ENCODE results near the gene GRID2IP. TPM values are rescaled to one million over a fixed set of nuclear protein-coding genes. Genes with fewer than 3 reads are reported as not detected.

The GRID2IP gene
- total RNA-seq, 5 donors from 2014 or later (not counting 1 experiment from before 2014, with no cell fraction given) = 0.30 to 1.5 (median 0.90) TPM

GRCh38 chr7:6507906-6508305 lies 43.4 kb downstream of the GRID2IP start:
- DNase-seq = no peak
- WGBS (ENCODE audit: insufficient coverage) = no CpG with 5 or more reads among the region's 16 CpGs
- H3K9me3 Mint-ChIP-seq = no peaks in the 10 kb centered on the region
- H3K4me1 ChIP-seq (ENCODE audit: control insufficient read depth in 1 of 2, extremely low read depth in 1 of 2, insufficient read depth in 2 of 2, low read length in 2 of 2) = peaks cover 2 to 13% of the 10 kb centered on the region in 2 experiments
- ChIA-PET POLR2A (no interaction called here), CTCF (no interaction called here)
- H3K27me3 ChIP-seq (replicated peaks in 1 of 2; ENCODE audit: control insufficient read depth in 2 of 2, extremely low read depth in 1 of 2, insufficient read depth in 2 of 2, low read length in 1 of 2) = peaks cover 0 to 8% of the 10 kb centered on the region in 2 experiments
- H3K27me3 Mint-ChIP-seq = no peaks in the 10 kb centered on the region
- peaks cover 0 to 6% (median 3%) of the 10 kb centered on the region in 3 donors for H3K4me1 Mint-ChIP-seq
- H3K9me3 ChIP-seq = no peaks in the 10 kb centered on the region
- H3K4me3 Mint-ChIP-seq = no peak overlapping the region
- no peak for ATAC-seq (replicated peaks in 1 of 4)
- H3K4me3 ChIP-seq (ENCODE audit: control insufficient read depth in 1 of 2, extremely low read depth in 1 of 2, low read length in 1 of 2) = no peak overlapping the region
- no peak overlapping the region for H3K27ac ChIP-seq (ENCODE audit: low read length)
- H3K36me3 Mint-ChIP-seq = no peaks in the 10 kb centered on the region
- H3K27ac Mint-ChIP-seq = no peak overlapping the region
- peaks cover 0 to 3% of the 10 kb centered on the region in 2 donors for H3K36me3 ChIP-seq (ENCODE audit: control insufficient read depth in 2 of 2, extremely low read depth in 1 of 2, insufficient read depth in 1 of 2, low read length in 1 of 2)

GRCh38 chr7:6505685-6506559 lies 45.3 kb downstream of the GRID2IP start:
- no peaks in the 10 kb centered on the region for H3K9me3 ChIP-seq
- peaks cover 0 to 6% (median 3%) of the 10 kb centered on the region in 3 donors for H3K4me1 Mint-ChIP-seq
- ATAC-seq (replicated peaks in 1 of 4) (no peak), DNase-seq (no peak)
- H3K4me3 ChIP-seq (ENCODE audit: control insufficient read depth in 1 of 2, extremely low read depth in 1 of 2, low read length in 1 of 2) = no peak overlapping the region
- no peaks in the 10 kb centered on the region for H3K27me3 Mint-ChIP-seq
- 91% methylated on average over 19 of the region's 20 CpGs for WGBS (ENCODE audit: insufficient coverage)
- H3K27ac Mint-ChIP-seq = no peak overlapping the region
- H3K4me1 ChIP-seq (ENCODE audit: control insufficient read depth in 1 of 2, extremely low read depth in 1 of 2, insufficient read depth in 2 of 2, low read length in 2 of 2) = peaks cover 2 to 16% of the 10 kb centered on the region in 2 experiments
- POLR2A ChIA-PET = interaction anchor here in 1 of 2 donors (0.5 to 0.9 kb wide), 3 partner anchors 11 to 31 kb away, joined by 4 to 7 read pairs (median 6); no protein-coding TSS in a partner anchor
- peaks cover 0 to 3% of the 10 kb centered on the region in 2 donors for H3K36me3 ChIP-seq (ENCODE audit: control insufficient read depth in 2 of 2, extremely low read depth in 1 of 2, insufficient read depth in 1 of 2, low read length in 1 of 2)
- no peaks in the 10 kb centered on the region for H3K36me3 Mint-ChIP-seq
- no peak overlapping the region for H3K27ac ChIP-seq (ENCODE audit: low read length)
- peaks cover 0 to 3% of the 10 kb centered on the region in 2 experiments for H3K27me3 ChIP-seq (replicated peaks in 1 of 2; ENCODE audit: control insufficient read depth in 2 of 2, extremely low read depth in 1 of 2, insufficient read depth in 2 of 2, low read length in 1 of 2)
- peak overlapping the region; percentile 21 to 92 (median 21) for H3K4me3 Mint-ChIP-seq
- no peaks in the 10 kb centered on the region for H3K9me3 Mint-ChIP-seq
- CTCF ChIA-PET = interaction anchor here in 1 of 2 donors (0.9 kb wide), 1 partner anchor 13 kb away, joined by 3 read pairs; no protein-coding TSS in a partner anchor

GRCh38 chr7:6504996-6505395 lies 46.3 kb downstream of the GRID2IP start:
- Mint-ChIP-seq H3K36me3 (no peaks in the 10 kb centered on the region), H3K27ac (no peak overlapping the region), H3K4me3 (peak overlapping the region; percentile 85 to 92 (median 89)), H3K9me3 (no peaks in the 10 kb centered on the region), H3K27me3 (no peaks in the 10 kb centered on the region), H3K4me1 (peaks cover 0 to 6% (median 3%) of the 10 kb centered on the region in 3 donors)
- peaks cover 0 to 3% of the 10 kb centered on the region in 2 experiments for H3K27me3 ChIP-seq (replicated peaks in 1 of 2; ENCODE audit: control insufficient read depth in 2 of 2, extremely low read depth in 1 of 2, insufficient read depth in 2 of 2, low read length in 1 of 2)
- H3K9me3 ChIP-seq = no peaks in the 10 kb centered on the region
- ATAC-seq (replicated peaks in 1 of 4) (no peak), DNase-seq (no peak)
- peak overlapping the region; percentile 70 to 83 for H3K4me3 ChIP-seq (ENCODE audit: control insufficient read depth in 1 of 2, extremely low read depth in 1 of 2, low read length in 1 of 2)
- H3K36me3 ChIP-seq (ENCODE audit: control insufficient read depth in 2 of 2, extremely low read depth in 1 of 2, insufficient read depth in 1 of 2, low read length in 1 of 2) = no peaks in the 10 kb centered on the region
- POLR2A ChIA-PET = interaction anchor here in 1 of 2 donors (0.6 to 0.9 kb wide), 2 partner anchors 11 to 12 kb away, joined by 4 to 7 read pairs; no protein-coding TSS in a partner anchor
- H3K27ac ChIP-seq (ENCODE audit: low read length) = peak overlapping the region; percentile 45
- WGBS (ENCODE audit: insufficient coverage) = 47% methylated on average over 2 of the region's 9 CpGs
- CTCF ChIA-PET = interaction anchor here in 1 of 2 donors (0.7 kb wide), 1 partner anchor 19 kb away, joined by 3 read pairs; no protein-coding TSS in a partner anchor
- peaks cover 2 to 16% of the 10 kb centered on the region in 2 experiments for H3K4me1 ChIP-seq (ENCODE audit: control insufficient read depth in 1 of 2, extremely low read depth in 1 of 2, insufficient read depth in 2 of 2, low read length in 2 of 2)

- POLR2A ChIA-PET = interaction anchor here in 1 of 2 donors (0.5 kb wide), 1 partner anchor 10 kb away, joined by 3 read pairs; no protein-coding TSS in a partner anchor
Measured at GRCh38 chr7:6502886-6503285, 48.4 kb downstream of the GRID2IP start.

GRCh38 chr7:6501586-6502564 lies 49.4 kb downstream of the GRID2IP start:
- POLR2A ChIA-PET = no interaction called here
- no peak overlapping the region for H3K4me3 ChIP-seq (ENCODE audit: control insufficient read depth in 1 of 2, extremely low read depth in 1 of 2, low read length in 1 of 2)
- peaks cover 2 to 16% of the 10 kb centered on the region in 2 experiments for H3K4me1 ChIP-seq (ENCODE audit: control insufficient read depth in 1 of 2, extremely low read depth in 1 of 2, insufficient read depth in 2 of 2, low read length in 2 of 2)
- WGBS (ENCODE audit: insufficient coverage) = 80% methylated on average over 8 of the region's 12 CpGs
- DNase-seq (no peak), ATAC-seq (replicated peaks in 1 of 4) (no peak)
- CTCF ChIA-PET = interaction anchor here in 1 of 2 donors (0.5 kb wide), 1 partner anchor 37 kb away, joined by 3 read pairs; no protein-coding TSS in a partner anchor
- Mint-ChIP-seq H3K36me3 (no peaks in the 10 kb centered on the region), H3K4me1 (peaks cover 0 to 3% (median 2%) of the 10 kb centered on the region in 3 donors), H3K9me3 (no peaks in the 10 kb centered on the region), H3K4me3 (peak overlapping the region in 1 of 3 donors; percentile 25), H3K27ac (no peak overlapping the region), H3K27me3 (no peaks in the 10 kb centered on the region)
- no peaks in the 10 kb centered on the region for H3K36me3 ChIP-seq (ENCODE audit: control insufficient read depth in 2 of 2, extremely low read depth in 1 of 2, insufficient read depth in 1 of 2, low read length in 1 of 2)
- H3K27me3 ChIP-seq (replicated peaks in 1 of 2; ENCODE audit: control insufficient read depth in 2 of 2, extremely low read depth in 1 of 2, insufficient read depth in 2 of 2, low read length in 1 of 2) = peaks cover 0 to 3% of the 10 kb centered on the region in 2 experiments
- H3K27ac ChIP-seq (ENCODE audit: low read length) = no peak overlapping the region
- H3K9me3 ChIP-seq = no peaks in the 10 kb centered on the region

More at GRCh38 chr7:6502886-6503285, 48.4 kb downstream of the GRID2IP start:
- H3K27ac ChIP-seq (ENCODE audit: low read length) = no peak overlapping the region
- DNase-seq = no peak
- peak overlapping the region in 1 of 2 donors; percentile 83 for H3K4me3 ChIP-seq (ENCODE audit: control insufficient read depth in 1 of 2, extremely low read depth in 1 of 2, low read length in 1 of 2)
- peak overlapping the region; percentile 4 to 25 (median 24) for H3K4me3 Mint-ChIP-seq
- H3K27me3 ChIP-seq (replicated peaks in 1 of 2; ENCODE audit: control insufficient read depth in 2 of 2, extremely low read depth in 1 of 2, insufficient read depth in 2 of 2, low read length in 1 of 2) = peaks cover 0 to 3% of the 10 kb centered on the region in 2 experiments
- H3K4me1 ChIP-seq (ENCODE audit: control insufficient read depth in 1 of 2, extremely low read depth in 1 of 2, insufficient read depth in 2 of 2, low read length in 2 of 2) = peaks cover 2 to 16% of the 10 kb centered on the region in 2 experiments
- H3K27me3 Mint-ChIP-seq = no peaks in the 10 kb centered on the region
- no peaks in the 10 kb centered on the region for H3K36me3 ChIP-seq (ENCODE audit: control insufficient read depth in 2 of 2, extremely low read depth in 1 of 2, insufficient read depth in 1 of 2, low read length in 1 of 2)
- no peaks in the 10 kb centered on the region for H3K36me3 Mint-ChIP-seq
- H3K4me1 Mint-ChIP-seq = peaks cover 0 to 6% (median 3%) of the 10 kb centered on the region in 3 donors
- WGBS (ENCODE audit: insufficient coverage) = 64% methylated on average over 8 of the region's 13 CpGs
- no peak for ATAC-seq (replicated peaks in 1 of 4)
- H3K9me3 ChIP-seq = no peaks in the 10 kb centered on the region
- no peak overlapping the region for H3K27ac Mint-ChIP-seq
- H3K9me3 Mint-ChIP-seq = no peaks in the 10 kb centered on the region
- CTCF ChIA-PET = no interaction called here

Measured in T-cell (primary cell).